ENCODE data around the gene NPHS1.

- TF ChIP-seq CTCF (conservative IDR thresholded peaks at IDR 0.05; ENCODE audit: low read depth, low read length): no peak
- TF ChIP-seq EZH2 (IDR thresholded peaks at IDR 0.05; ENCODE audit: low read length, unreplicated experiment): no peak
Observed at GRCh38 chr19:35796645-35797542, 55.4 kb downstream of the NPHS1 start.

Measured in PC-3 (cell line).